HCT116 (cell line): ENCODE data around the gene TRIOBP. TPM values are rescaled to one million over a fixed set of nuclear protein-coding genes. Genes with fewer than 3 reads are reported as not detected.

Source experiments
- ATAC-seq: fragments of 200-7000 bp; cut with Tn5 transposase; 2 replicates; pipeline ENCODE4 v1.9.1; 2020; ENCODE audit warnings: mild to moderate bottlenecking, moderate library complexity
- BruUV-seq: library from RNA; stranded (reverse); fragments of 400-500 nt; replicated peaks from 2 replicates; lab custom pipeline; 2021; lab: Mats Ljungman, UMichigan
- CTCF ChIA-PET: fragments of 300-600 bp; sonication (Branson Sonifier 250); formaldehyde crosslinking; loops from one replicate; lab custom pipeline; 2021; ENCODE audit warnings: antibody characterized with exemption; lab: Charles Lee
- POLR2A ChIA-PET: fragments of 300-600, 350-600 bp; sonication (Branson Sonifier 250); formaldehyde crosslinking; loops from one replicate; lab custom pipeline; 2021; ENCODE audit warnings: antibody characterized with exemption; lab: Charles Lee
- RAD21 ChIA-PET, 2 experiments: fragments of 300-600 bp; sonication (Branson Sonifier 250); formaldehyde crosslinking; loops; one replicate each; lab custom pipeline; 2023; ENCODE audit warnings: low total read pairs in 2 of 2; ENCODE audit not compliant: uncharacterized antibody in 2 of 2, unreplicated experiment in 2 of 2, low non-redundant PET in 1 of 2; lab: Charles Lee
- DNase-seq: peaks from one replicate; pipeline ENCODE4 v3.0.0-alpha.2; 2010; ENCODE audit warnings: low read depth, low spot score
- H2AFZ ChIP-seq: fragments of 200-600 bp; shearing (Covaris generic), sonication (generic); 2 replicates; pipeline ENCODE4 v1.6.1; 2017; ENCODE audit warnings: low read depth, mixed run types, mixed read lengths, antibody characterized with exemption, low read length; ENCODE audit not compliant: poor library complexity, severe bottlenecking
- H3K27ac ChIP-seq: 2 replicates; pipeline ENCODE4 v1.5.1; 2012; ENCODE audit warnings: low read depth, low read length
- H3K27me3 ChIP-seq: fragments of 200-600 bp; sonication (generic); 2 replicates; pipeline ENCODE4 v1.6.1; 2016; ENCODE audit warnings: mixed run types, low read length, mixed read lengths; ENCODE audit not compliant: insufficient read depth
- H3K36me3 ChIP-seq, 2 experiments: fragments of 200-500 bp in 1 of 2; fragments of 200-600 bp in 1 of 2; sonication (Bioruptor generic) in 1 of 2; sonication (generic) in 1 of 2; 2 replicates each; pipeline versions ENCODE4 v1.5.1 to v1.6.1; 2014 to 2016; ENCODE audit warnings: low read length in 2 of 2, inconsistent platforms in 1 of 2, mixed read lengths in 1 of 2, mixed run types in 1 of 2; ENCODE audit not compliant: insufficient read depth in 2 of 2, control insufficient read depth in 1 of 2
- H3K4me1 ChIP-seq, 2 experiments: fragments of 200-600 bp in 1 of 2; sonication (generic) in 1 of 2; 2 replicates each; pipeline versions ENCODE4 v1.5.1 to v1.6.1; 2012 to 2017; ENCODE audit warnings: low read length in 2 of 2, inconsistent platforms in 1 of 2, mild to moderate bottlenecking in 1 of 2, mixed read lengths in 1 of 2, mixed run types in 1 of 2, moderate library complexity in 1 of 2; ENCODE audit not compliant: insufficient read depth in 2 of 2, control insufficient read depth in 1 of 2
- H3K4me2 ChIP-seq: fragments of 200-600 bp; sonication (generic); 2 replicates; pipeline ENCODE4 v1.6.1; 2017; ENCODE audit warnings: mixed run types, low read length, mixed read lengths
- H3K4me3 ChIP-seq, 2 experiments: fragments of 200-600 bp in 1 of 2; sonication (generic) in 1 of 2; replicated peaks in 1 of 2; 2 replicates each; pipeline ENCODE4 v1.5.1; 2011 to 2016; ENCODE audit warnings: low read length in 2 of 2, control low read depth in 1 of 2, low read depth in 1 of 2, mild to moderate bottlenecking in 1 of 2, mixed read lengths in 1 of 2, mixed run types in 1 of 2
- H3K79me2 ChIP-seq: fragments of 200-600 bp; sonication (generic); 2 replicates; pipeline ENCODE4 v1.6.1; 2017; ENCODE audit warnings: mild to moderate bottlenecking, mixed run types, low read length, moderate library complexity, mixed read lengths; ENCODE audit not compliant: insufficient read depth
- H3K9ac ChIP-seq: fragments of 200-600 bp; sonication (generic); 2 replicates; pipeline ENCODE4 v1.6.1; 2016; ENCODE audit warnings: low read length, mixed read lengths
- H3K9me2 ChIP-seq: fragments of 200-600 bp; sonication (generic), shearing (Covaris generic); 2 replicates; pipeline ENCODE4 v1.6.1; 2017; ENCODE audit warnings: mixed run types, mild to moderate bottlenecking, moderate library complexity; ENCODE audit not compliant: insufficient read depth
- H3K9me3 ChIP-seq, 2 experiments: fragments of 200-500 bp in 1 of 2; fragments of 200-600 bp in 1 of 2; sonication (Bioruptor generic) in 1 of 2; sonication (generic) in 1 of 2; 2 replicates each; pipeline ENCODE4 v1.6.1; 2014 to 2017; ENCODE audit warnings: low read length in 2 of 2, mixed read lengths in 2 of 2, inconsistent platforms in 1 of 2, low read depth in 1 of 2, mild to moderate bottlenecking in 1 of 2, mixed run types in 1 of 2, moderate library complexity in 1 of 2; ENCODE audit not compliant: control insufficient read depth in 1 of 2, insufficient read depth in 1 of 2
- H4K20me1 ChIP-seq: fragments of 200-600 bp; sonication (generic), shearing (Covaris generic); 2 replicates; pipeline ENCODE4 v1.6.1; 2017; ENCODE audit warnings: mixed run types, mild to moderate bottlenecking, moderate library complexity; ENCODE audit not compliant: insufficient read depth
- ATF3 ChIP-seq: IDR thresholded peaks from 2 replicates; pipeline ENCODE4 v1.6.1; 2012
- CBX3 ChIP-seq: IDR thresholded peaks from 2 replicates; pipeline ENCODE4 v1.6.1; 2012; ENCODE audit warnings: low read depth
- CEBPB ChIP-seq: IDR thresholded peaks from 2 replicates; pipeline ENCODE4 v1.6.1; 2012; ENCODE audit warnings: low read depth
- CTCF ChIP-seq, 3 experiments: fragments of 200-600 bp in 1 of 3; sonication (generic) in 1 of 3; IDR thresholded peaks in 2 of 3; conservative IDR thresholded peaks in 1 of 3; 2 replicates each; pipeline ENCODE4 v1.5.1; 2012 to 2017; ENCODE audit warnings: low read depth in 2 of 3, low read length in 2 of 3, antibody characterized with exemption in 1 of 3, borderline replicate concordance in 1 of 3, control low read depth in 1 of 3, mild to moderate bottlenecking in 1 of 3, mixed read lengths in 1 of 3, mixed run types in 1 of 3, moderate library complexity in 1 of 3; ENCODE audit not compliant: insufficient read depth in 1 of 3
- EGR1 ChIP-seq: IDR thresholded peaks from 2 replicates; pipeline ENCODE4 v1.6.1; 2012; ENCODE audit warnings: low read depth
- ELF1 ChIP-seq: IDR thresholded peaks from 2 replicates; pipeline ENCODE4 v1.6.1; 2012; ENCODE audit warnings: low read depth, borderline replicate concordance
- EZH2 ChIP-seq: fragments of 200-600 bp; sonication (generic); IDR thresholded peaks from 2 replicates; pipeline ENCODE4 v1.6.1; 2017; ENCODE audit warnings: antibody characterized with exemption, mixed run types
- EZH2phosphoT487 ChIP-seq: fragments of 200-600 bp; IDR thresholded peaks from 2 replicates; pipeline ENCODE4 v1.6.1; 2018; ENCODE audit warnings: antibody characterized with exemption, borderline replicate concordance
- FOSL1 ChIP-seq: IDR thresholded peaks from 2 replicates; pipeline ENCODE4 v1.6.1; 2012; ENCODE audit warnings: low read depth
- JUND ChIP-seq: IDR thresholded peaks from 2 replicates; pipeline ENCODE4 v1.6.1; 2012
- MAX ChIP-seq: IDR thresholded peaks from 2 replicates; pipeline ENCODE4 v1.6.1; 2012
- POLR2A ChIP-seq: IDR thresholded peaks from 2 replicates; pipeline ENCODE4 v1.7.0; 2011; ENCODE audit warnings: borderline replicate concordance; ENCODE audit not compliant: insufficient read depth, insufficient read length; ENCODE audit errors: extremely low read depth
- POLR2AphosphoS5 ChIP-seq: IDR thresholded peaks from 2 replicates; pipeline ENCODE4 v1.6.1; 2011; ENCODE audit warnings: mild to moderate bottlenecking, low read depth, low read length, moderate library complexity
- RAD21 ChIP-seq: IDR thresholded peaks from 2 replicates; pipeline ENCODE4 v1.6.1; 2012; ENCODE audit warnings: low read depth, mild to moderate bottlenecking
- SIN3A ChIP-seq: IDR thresholded peaks from 2 replicates; pipeline ENCODE4 v1.6.1; 2012; ENCODE audit warnings: low read depth
- SP1 ChIP-seq: IDR thresholded peaks from 2 replicates; pipeline ENCODE4 v1.6.1; 2012; ENCODE audit warnings: low read depth
- SRF ChIP-seq: IDR thresholded peaks from 2 replicates; pipeline ENCODE4 v1.6.1; 2012; ENCODE audit warnings: low read depth
- TCF7L2 ChIP-seq: IDR thresholded peaks from 2 replicates; pipeline ENCODE4 v1.7.0; 2011; ENCODE audit warnings: borderline replicate concordance, inconsistent platforms; ENCODE audit not compliant: insufficient read depth, insufficient read length; ENCODE audit errors: extremely low read depth
- YY1 ChIP-seq: IDR thresholded peaks from 2 replicates; pipeline ENCODE4 v1.6.1; 2011; ENCODE audit warnings: low read length, low read depth, moderate library complexity, mild to moderate bottlenecking; ENCODE audit not compliant: insufficient replicate concordance; ENCODE audit errors: extremely low read depth
- ZFX ChIP-seq: fragments of 450-650 bp; IDR thresholded peaks from 2 replicates; pipeline ENCODE4 v1.6.1; 2017
- ZNF274 ChIP-seq: fragments of 200-500 bp; sonication (Bioruptor generic); IDR thresholded peaks from 2 replicates; pipeline ENCODE4 v1.6.1; 2014; ENCODE audit warnings: mild to moderate bottlenecking, low read depth, low read length, inconsistent platforms
- intact Hi-C: fragments of 100-400 bp; cut with micrococcal nuclease; formaldehyde crosslinking; loops from 2 replicates; pipeline ENCODE4 v1.10.0; 2022
- total RNA-seq: library from RNA; stranded (reverse); gene quantifications from one replicate; pipeline ENCODE4 v1.2.1, GENCODE V29; 2021; ENCODE audit not compliant: unreplicated experiment

TRIOBP gene
- total RNA-seq, 1 experiment from 2014 or later: 244 TPM

- ChIA-PET RAD21 (no interaction called here), CTCF (no interaction called here), POLR2A (no interaction called here)
- DNase-seq (no peak), ATAC-seq (no peak)
- no peak overlapping the region for H3K4me3 ChIP-seq
- H3K9me2 ChIP-seq: no peaks in the 10 kb centered on the region
- intact Hi-C loops: no loop called here
- H3K4me2 ChIP-seq: no peak overlapping the region
- no peak overlapping the region for H3K9ac ChIP-seq
- H2AFZ ChIP-seq: no peak overlapping the region
- H3K79me2 ChIP-seq: no peaks in the 10 kb centered on the region
- H3K27me3 ChIP-seq: no peaks in the 10 kb centered on the region
- no peak overlapping the region for H3K27ac ChIP-seq
- H3K36me3 ChIP-seq: no peaks in the 10 kb centered on the region
- H3K9me3 ChIP-seq: no peaks in the 10 kb centered on the region
- 0 out of 4 replicates have a peak, but pooled peaks cover 0 to 2% of the 10 kb centered on the region in 2 experiments for H3K4me1 ChIP-seq
- no TSS peak for BruUV-seq
- H4K20me1 ChIP-seq: no peaks in the 10 kb centered on the region
- no peak for TF ChIP-seq CEBPB
- TF ChIP-seq CTCF (IDR thresholded peaks at IDR 0.05 in 2 of 3, conservative IDR thresholded peaks at IDR 0.05 in 1 of 3; ENCODE audit: borderline replicate concordance in 1 of 3, insufficient read depth in 1 of 3, low read depth in 2 of 3, low read length in 2 of 3): no peak
- no peak for TF ChIP-seq EZH2phosphoT487
- TF ChIP-seq EGR1: no peak
- no peak for TF ChIP-seq SIN3A
- TF ChIP-seq TCF7L2: no peak
- TF ChIP-seq POLR2A: no peak
- no peak for TF ChIP-seq FOSL1
- no peak for TF ChIP-seq SRF
- TF ChIP-seq, all 23 proteins: peak for 0
Observed at GRCh38 chr22:37710675-37711074, 13.8 kb downstream of the TRIOBP start.

- intact Hi-C loops: no loop called here
- CTCF ChIA-PET: no interaction called here
Observed at GRCh38 chr22:37711490-37711889, 14.6 kb downstream of the TRIOBP start.

More at GRCh38 chr22:37711490-37711889, 14.6 kb downstream of the TRIOBP start:
- TF ChIP-seq EGR1: no peak
- TF ChIP-seq SIN3A: no peak
- TF ChIP-seq JUND: no peak
- TF ChIP-seq MAX: no peak
- TF ChIP-seq EZH2phosphoT487: no peak
- no peak for TF ChIP-seq CEBPB
- TF ChIP-seq ATF3: no peak
- TF ChIP-seq FOSL1: no peak
- no peak for TF ChIP-seq YY1
- TF ChIP-seq ELF1: no peak
- no peak for TF ChIP-seq SP1
- TF ChIP-seq ZNF274: no peak
- no peak for TF ChIP-seq TCF7L2
- TF ChIP-seq CBX3: no peak
- no peak for TF ChIP-seq EZH2
- TF ChIP-seq POLR2AphosphoS5: no peak
- TF ChIP-seq RAD21: no peak
- TF ChIP-seq POLR2A: no peak
- TF ChIP-seq ZFX: no peak
- Histone ChIP-seq H3K79me2 (no peaks in the 10 kb centered on the region), H3K9me2 (no peaks in the 10 kb centered on the region), H3K4me2 (no peak overlapping the region), H3K9ac (no peak overlapping the region), H3K9me3 (no peaks in the 10 kb centered on the region), H3K27ac (no peak overlapping the region), H3K27me3 (no peaks in the 10 kb centered on the region), H3K4me3 (no peak overlapping the region), H4K20me1 (no peaks in the 10 kb centered on the region), H3K36me3 (no peaks in the 10 kb centered on the region), H3K4me1 (0 out of 4 replicates have a peak, but pooled peaks cover 0 to 2% of the 10 kb centered on the region in 2 experiments), H2AFZ (no peak overlapping the region)
- BruUV-seq: no TSS peak
- DNase-seq (no peak), ATAC-seq (no peak)
- POLR2A ChIA-PET: interaction anchor here (0.9 kb wide), 1 partner anchor 11 kb away, joined by 4 read pairs; no protein-coding TSS in a partner anchor
- RAD21 ChIA-PET: no interaction called here
